Measurements from ENCODE around the gene SLC4A3. TPM values are rescaled to one million over a fixed set of nuclear protein-coding genes. Genes with fewer than 3 reads are reported as not detected.

The SLC4A3 gene
- total and polyA plus RNA-seq, 2 of the 8 experiments (the other 6 are each of a cell fraction or from before 2014, with no cell fraction given) = 4.8 to 7.4 TPM

GRCh38 chr2:219609149-219609750, 18.2 kb upstream of the SLC4A3 start:
- no peak overlapping the region for H3K4me3 ChIP-seq (ENCODE audit: extremely low read depth in 1 of 4, insufficient read depth in 2 of 4, low read depth in 3 of 4, low read length in 4 of 4)
- H4K8ac ChIP-seq (ENCODE audit: extremely low read depth, insufficient read depth, low read length) = no peak overlapping the region; the same call in 1 of the 2 replicates
- no peak overlapping the region for H4K91ac ChIP-seq (replicated peaks; ENCODE audit: insufficient read length, low read length)
- H2AK5ac ChIP-seq (ENCODE audit: low read depth, low read length) = no peak overlapping the region
- no peak overlapping the region for H3K4ac ChIP-seq (replicated peaks; ENCODE audit: insufficient read length, low read depth, low read length)
- H3K23ac ChIP-seq (ENCODE audit: insufficient read length) = no peak overlapping the region
- no peak overlapping the region for H3K27ac ChIP-seq (ENCODE audit: low read depth, low read length)
- H3K9me3 ChIP-seq (ENCODE audit: insufficient read depth in 2 of 2, low read depth in 1 of 2, low read length in 1 of 2) = no peaks in the 10 kb centered on the region
- no peaks in the 10 kb centered on the region; a peak in 1 of 7 replicates for H3K4me1 ChIP-seq (replicated peaks in 1 of 4; ENCODE audit: control insufficient read depth in 3 of 4, insufficient read depth in 4 of 4, low read length in 3 of 4)
- no peak overlapping the region for H2BK20ac ChIP-seq (ENCODE audit: low read length)
- peaks cover 0 to 11% (median 2%) of the 10 kb centered on the region in 4 experiments; a peak in 4 of 8 replicates for H3K36me3 ChIP-seq (ENCODE audit: control insufficient read depth in 2 of 4, insufficient read depth in 4 of 4, low read length in 3 of 4)
- no peak overlapping the region for H3K4me2 ChIP-seq (ENCODE audit: insufficient read depth in 1 of 2, low read depth in 2 of 2, low read length in 2 of 2)
- no peak for DNase-seq (ENCODE audit: low read depth in 1 of 2, low spot score in 2 of 2)
- H2AFZ ChIP-seq (ENCODE audit: low read length) = no peak overlapping the region
- H3K27me3 ChIP-seq (replicated peaks in 1 of 4; ENCODE audit: control insufficient read depth in 3 of 4, extremely low read depth in 1 of 4, insufficient read depth in 3 of 4, low read length in 3 of 4) = no peaks in the 10 kb centered on the region
- H3K14ac ChIP-seq (ENCODE audit: insufficient read length) = no peak overlapping the region
- no peak for FAIRE-seq
- WGBS, 2 experiments (ENCODE audit: extremely low coverage in 1 of 2, insufficient coverage in 1 of 2, insufficient read length in 1 of 2, insufficient replicate concordance in 2 of 2, low coverage in 1 of 2, low lambda C conversion rate in 2 of 2, missing lambda C conversion rate in 1 of 2) = 83% methylated on average over 13 of the region's 13 CpGs; no CpG with 5 or more reads in 1 of the 2 experiments
- no peak overlapping the region for H4K5ac ChIP-seq (ENCODE audit: insufficient read length, low read depth, low read length)
- no peaks in the 10 kb centered on the region for H3K79me2 ChIP-seq (ENCODE audit: control insufficient read depth in 1 of 2, insufficient read depth in 2 of 2, low read length in 2 of 2)
- no peak overlapping the region for H3K56ac ChIP-seq (replicated peaks; ENCODE audit: insufficient read length, low read depth, low read length)
- TF ChIP-seq JUN (IDR thresholded peaks at IDR 0.05; ENCODE audit: low read depth, low read length) (no peak), GTF2F1 (IDR thresholded peaks at IDR 0.05; ENCODE audit: borderline replicate concordance, low read depth, low read length) (no peak), YY1 (IDR thresholded peaks at IDR 0.05; ENCODE audit: low read depth, low read length) (no peak), CTCF (IDR thresholded peaks at IDR 0.05; ENCODE audit: control extremely low read depth in 1 of 3, insufficient read depth in 1 of 3, low read depth in 1 of 3, low read length in 3 of 3) (no peak), EZH2 (IDR thresholded peaks at IDR 0.05; ENCODE audit: low read depth, low read length, severe bottlenecking) (no peak), TEAD4 (IDR thresholded peaks at IDR 0.05; ENCODE audit: low read depth, low read length) (no peak), E2F6 (IDR thresholded peaks at IDR 0.05) (no peak)
- no peak overlapping the region for H3K9ac ChIP-seq (replicated peaks in 1 of 4; ENCODE audit: extremely low read depth in 1 of 4, low read depth in 3 of 4, low read length in 3 of 4)
- H3K23me2 ChIP-seq (ENCODE audit: low read depth, low read length) = no peaks in the 10 kb centered on the region
- H3K79me1 ChIP-seq (ENCODE audit: low read depth, low read length) = no peaks in the 10 kb centered on the region; the same call in 1 of the 2 replicates
- ChIA-PET POLR2A (ENCODE audit: partially characterized antibody) (interaction anchor here (0.8 to 3.8 kb wide), 4 partner anchors 11 to 54 kb away, joined by 3 to 22 read pairs (median 3); partner anchors contain the start of gene STK11IP), CTCF (ENCODE audit: partially characterized antibody) (interaction anchor here (0.7 to 18.7 kb wide), 7 partner anchors 27 to 119 kb away, joined by 3 to 356 read pairs (median 7); partner anchors contain the start of genes CHPF and SLC4A3)
- no peak overlapping the region for H2BK120ac ChIP-seq (replicated peaks; ENCODE audit: low read depth, low read length)
- H4K20me1 ChIP-seq (replicated peaks in 1 of 2; ENCODE audit: control insufficient read depth in 1 of 2, insufficient read depth in 2 of 2, low read length in 2 of 2) = peaks cover 2 to 3% of the 10 kb centered on the region in 2 experiments
- H2BK12ac ChIP-seq (ENCODE audit: low read depth, low read length) = no peak overlapping the region
- H3K18ac ChIP-seq (ENCODE audit: extremely low read depth, low read length) = no peak overlapping the region
- H2BK5ac ChIP-seq (ENCODE audit: low read depth, low read length) = no peak overlapping the region
- no peak overlapping the region for H2BK15ac ChIP-seq (ENCODE audit: low read length)
